GM18505 (cell line): ENCODE data around the gene CASZ1.

Source experiments
- ATAC-seq: cut with Tn5 transposase; IDR thresholded peaks from one replicate; pipeline ENCODE4 v1.9.1; 2021; ENCODE audit not compliant: unreplicated experiment
- POLR2A ChIP-seq: IDR thresholded peaks from 4 replicates; pipeline ENCODE4 v1.6.1; 2011; ENCODE audit warnings: borderline replicate concordance; ENCODE audit not compliant: insufficient read depth, insufficient read length; ENCODE audit errors: extremely low read depth

The CASZ1 gene

DNA sequence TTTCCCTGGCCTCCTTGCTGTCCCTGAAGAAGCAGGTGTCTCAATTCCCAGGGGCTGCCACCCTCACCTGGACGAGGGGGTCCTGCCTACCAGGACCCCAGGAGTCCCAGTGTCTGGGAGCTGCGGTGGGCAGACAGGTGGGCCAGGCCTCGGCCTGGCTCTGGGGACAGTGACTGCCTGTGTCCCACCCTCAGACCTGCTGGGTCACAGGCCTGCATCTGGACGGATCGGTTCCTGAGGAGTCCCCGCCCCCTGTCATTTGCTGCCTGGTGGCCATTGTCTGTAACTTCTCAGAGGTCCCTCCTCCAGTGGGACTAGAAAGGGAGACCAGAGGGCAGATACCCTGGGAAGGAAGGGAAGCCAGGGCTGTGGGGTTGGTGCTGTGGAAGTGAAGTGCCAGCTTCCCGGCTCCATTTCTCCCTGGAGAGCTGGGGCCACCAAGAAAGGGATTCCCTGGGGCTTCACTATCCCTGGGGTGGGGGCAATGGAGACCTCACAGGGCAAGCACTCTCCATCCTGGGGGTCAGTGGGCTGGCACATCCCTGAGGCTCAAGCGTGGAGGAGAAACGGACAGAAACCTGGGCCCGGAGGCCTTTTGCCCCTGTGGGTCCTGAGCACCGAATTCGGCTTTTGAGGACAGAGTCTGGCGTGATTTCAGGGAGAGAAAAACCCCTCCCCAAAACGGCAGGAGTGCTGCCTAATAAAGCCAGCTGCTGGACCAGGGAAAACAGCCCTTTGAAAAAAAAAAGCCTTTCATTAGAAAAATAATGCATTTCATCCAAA, 164.4 kb downstream of the CASZ1 start:
- ATAC-seq, result no peak
- TF ChIP-seq POLR2A, result no peak

DNA sequence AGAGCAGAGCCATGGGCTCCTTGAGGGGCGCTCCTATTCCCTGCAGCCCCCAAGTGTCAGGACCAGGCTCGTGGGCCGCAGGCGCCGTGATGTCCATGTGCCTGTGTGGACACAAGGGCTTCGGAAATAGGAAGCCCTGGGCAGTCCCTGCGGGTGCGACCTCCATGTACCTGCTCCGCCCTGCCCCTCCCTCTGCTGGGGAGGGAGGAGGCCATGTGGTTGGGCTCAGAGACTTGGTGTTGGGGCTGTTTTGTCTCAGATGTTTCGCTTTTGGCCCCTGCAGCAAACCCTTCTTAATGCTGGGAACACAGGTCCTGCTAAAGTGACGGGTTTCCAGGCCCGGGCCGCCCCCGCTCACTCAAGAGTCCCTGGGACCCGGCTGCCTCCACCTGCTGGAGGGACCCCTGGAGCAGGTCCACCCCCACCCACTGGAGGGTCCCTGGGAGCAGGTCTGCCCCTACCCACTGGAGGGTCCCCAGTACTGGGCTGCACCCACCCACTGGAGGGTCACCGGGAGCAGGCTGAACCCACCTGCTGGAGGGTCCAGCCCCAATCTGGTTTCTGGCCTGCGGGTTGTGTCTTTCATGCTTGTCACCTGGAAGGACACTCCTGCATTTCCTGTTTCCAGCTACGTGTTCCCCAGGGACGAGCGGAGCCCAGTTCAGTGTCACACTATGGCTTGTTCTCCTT, 165.2 kb downstream of the CASZ1 start:
- TF ChIP-seq POLR2A, result no peak
- ATAC-seq, result no peak

DNA sequence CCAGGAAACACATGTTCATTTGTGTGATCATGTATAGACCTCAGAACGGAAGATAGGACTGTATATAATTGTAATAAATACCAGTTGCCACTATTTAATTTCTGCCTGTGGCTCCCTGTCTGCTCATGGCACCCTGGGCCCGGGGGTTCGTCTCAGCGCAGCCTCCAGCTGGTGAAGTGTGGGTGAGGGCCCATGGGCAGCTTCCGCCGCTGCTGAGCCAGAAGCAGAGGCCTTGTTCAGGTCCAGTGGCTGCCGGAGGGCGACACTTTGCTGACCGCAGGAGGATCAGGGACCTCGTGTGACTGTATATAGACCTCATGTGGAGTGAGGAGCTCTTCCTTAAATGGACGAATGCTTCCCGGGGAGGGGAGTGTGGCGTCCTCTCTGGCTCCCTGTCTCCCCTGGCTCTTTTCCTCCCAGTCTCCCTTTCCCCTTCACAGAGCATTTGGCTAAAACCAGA, 165.8 kb downstream of the CASZ1 start:
- ATAC-seq, result no peak
- no peak for TF ChIP-seq POLR2A

DNA sequence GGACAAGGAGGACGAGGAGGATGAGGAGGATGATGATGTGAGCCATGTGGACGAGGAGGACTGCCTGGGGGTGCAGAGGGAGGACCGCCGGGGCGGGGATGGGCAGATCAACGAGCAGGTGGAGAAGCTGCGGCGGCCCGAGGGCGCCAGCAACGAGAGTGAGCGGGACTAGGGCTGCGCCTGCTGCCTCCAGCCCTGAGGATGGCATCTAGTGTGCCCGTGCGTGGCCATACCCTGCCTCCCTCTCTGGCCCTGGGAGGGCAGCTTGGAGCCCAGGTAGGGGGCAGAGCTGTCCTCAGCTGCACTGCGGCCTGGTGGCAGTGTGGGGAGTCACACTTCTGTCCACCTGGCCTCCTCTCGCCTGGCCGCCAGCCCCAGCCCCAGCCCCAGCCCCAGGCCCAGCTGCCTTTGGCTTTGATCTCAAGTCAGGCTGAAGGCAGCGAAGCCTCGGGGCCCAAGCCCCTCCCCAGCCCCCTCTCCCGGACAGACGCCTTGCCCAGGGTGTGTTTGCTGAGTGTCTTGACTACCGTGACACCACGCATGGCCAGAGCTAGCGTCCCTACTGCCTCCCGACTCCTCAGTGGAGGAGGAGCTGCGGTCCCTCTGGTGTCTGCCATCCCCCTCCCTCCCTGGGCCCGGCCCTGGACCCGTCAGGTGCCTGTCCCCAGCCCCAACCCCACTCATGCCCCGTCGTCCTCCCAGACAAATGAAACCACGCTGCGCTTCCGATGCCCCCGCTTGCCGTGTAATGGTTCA, 166.5 kb downstream of the CASZ1 start:
- no peak for ATAC-seq
- TF ChIP-seq POLR2A, result no peak

DNA sequence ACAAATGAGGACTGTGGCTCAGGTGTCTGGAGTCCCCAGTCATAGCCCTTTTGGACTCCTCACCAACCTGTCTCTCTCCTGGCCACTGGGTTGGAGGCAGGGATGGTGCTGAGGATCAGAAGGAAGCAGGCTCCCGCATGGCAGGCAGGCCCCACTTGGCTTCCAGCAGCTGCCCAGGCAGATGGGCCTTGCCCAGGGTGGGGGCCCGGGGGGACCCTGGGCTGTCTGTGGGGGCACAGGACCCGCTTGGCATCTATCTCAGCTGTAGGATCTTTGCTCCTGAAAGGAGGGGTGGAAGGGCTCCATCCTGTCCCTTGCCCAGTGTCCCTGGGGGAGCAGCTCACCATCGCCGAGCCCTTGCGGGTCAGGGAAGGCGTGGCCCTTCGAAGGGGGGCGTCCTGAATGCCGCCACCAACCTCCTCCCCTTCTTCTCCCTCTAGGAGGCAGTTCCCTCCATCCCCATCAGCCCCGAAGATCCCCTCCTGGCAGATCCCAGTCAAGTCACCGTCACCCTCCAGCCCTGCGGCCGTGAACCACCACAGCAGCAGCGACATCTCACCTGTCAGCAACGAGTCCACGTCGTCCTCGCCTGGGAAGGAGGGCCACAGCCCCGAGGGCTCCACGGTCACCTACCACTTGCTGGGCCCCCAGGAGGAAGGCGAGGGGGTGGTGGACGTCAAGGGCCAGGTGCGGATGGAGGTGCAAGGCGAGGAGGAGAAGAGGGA, 167.2 kb downstream of the CASZ1 start:
- TF ChIP-seq POLR2A, result no peak
- no peak for ATAC-seq

DNA sequence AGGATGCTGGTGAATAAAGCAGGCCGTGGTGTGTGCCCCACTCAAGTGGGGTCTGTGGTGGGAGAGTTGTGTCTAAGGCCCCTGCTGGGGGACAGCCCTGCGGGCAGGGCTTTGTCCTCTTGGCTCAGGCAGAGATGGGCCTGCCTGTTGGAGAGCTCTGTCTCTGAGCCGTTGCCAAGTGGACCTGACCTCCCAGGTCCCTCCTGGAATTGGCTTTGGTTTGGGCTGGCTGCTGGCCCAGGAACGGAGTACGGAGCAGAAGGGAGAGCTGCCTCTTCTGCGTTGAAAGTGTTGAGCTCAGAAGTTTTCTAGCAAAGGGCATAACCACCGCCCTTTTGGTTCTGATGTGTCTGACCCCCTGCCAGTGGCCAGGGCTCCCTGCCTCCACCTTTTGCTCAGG, 167.8 kb downstream of the CASZ1 start:
- TF ChIP-seq POLR2A, result no peak
- ATAC-seq, result no peak

DNA sequence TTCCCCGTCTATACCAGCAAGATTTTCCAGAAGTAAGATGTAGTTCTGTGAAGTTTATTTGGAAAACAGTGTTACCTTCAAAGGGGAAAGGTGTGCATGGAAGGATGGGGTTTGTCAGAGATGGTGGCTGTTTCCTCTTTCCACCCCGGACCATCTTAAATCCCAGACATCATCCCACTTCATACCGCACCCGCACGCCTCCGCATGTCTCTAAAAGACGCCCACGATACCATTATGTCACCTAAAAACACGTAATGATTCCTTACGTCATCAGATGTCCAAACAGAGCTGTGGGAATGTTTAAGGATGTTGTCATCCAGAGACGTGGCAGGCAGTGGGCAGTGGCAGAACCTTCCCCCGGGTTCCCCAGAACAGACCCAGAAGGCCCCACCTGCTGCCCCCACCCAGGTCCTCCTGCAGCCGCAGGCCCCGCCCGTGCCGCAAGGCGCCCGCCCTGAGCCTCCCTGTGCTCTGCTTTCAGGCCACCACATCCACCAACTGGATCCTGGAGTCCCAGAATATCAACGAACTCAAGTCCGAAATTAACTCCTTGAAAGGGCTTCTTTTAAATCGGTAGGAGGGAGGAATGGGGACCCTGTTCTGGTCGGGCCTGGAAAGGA, 169.5 kb downstream of the CASZ1 start:
- no peak for TF ChIP-seq POLR2A
- ATAC-seq, result no peak

DNA sequence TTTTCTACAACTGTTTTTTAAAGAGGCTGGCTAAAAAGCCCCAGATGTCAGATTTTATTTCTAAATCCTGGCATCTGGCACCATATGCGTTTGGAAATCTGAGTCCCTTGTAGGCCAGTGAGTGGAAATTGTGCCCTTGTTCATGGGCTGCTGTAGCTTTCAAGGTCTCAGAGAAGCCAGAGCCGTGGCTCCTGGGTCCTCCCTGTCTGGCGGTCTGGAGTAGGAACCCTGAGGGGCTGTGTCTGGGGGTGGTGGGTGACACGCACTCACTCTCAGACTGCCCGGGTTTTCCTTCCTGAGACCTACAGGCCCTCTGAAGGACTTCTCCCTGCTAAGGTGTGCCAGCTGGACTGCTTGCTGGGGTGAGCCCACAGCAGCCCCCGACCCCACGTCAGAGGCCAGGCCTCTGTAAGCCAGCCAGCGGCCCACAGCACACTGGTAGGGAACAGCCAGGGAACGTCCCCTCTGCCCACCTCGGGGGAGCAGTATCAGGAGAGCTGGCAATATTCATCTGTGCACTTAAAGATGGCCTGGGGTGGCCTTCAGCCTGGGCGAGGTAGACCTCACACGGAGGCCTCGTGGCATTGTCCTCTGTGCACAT, 170.2 kb downstream of the CASZ1 start:
- no peak for TF ChIP-seq POLR2A
- no peak for ATAC-seq

DNA sequence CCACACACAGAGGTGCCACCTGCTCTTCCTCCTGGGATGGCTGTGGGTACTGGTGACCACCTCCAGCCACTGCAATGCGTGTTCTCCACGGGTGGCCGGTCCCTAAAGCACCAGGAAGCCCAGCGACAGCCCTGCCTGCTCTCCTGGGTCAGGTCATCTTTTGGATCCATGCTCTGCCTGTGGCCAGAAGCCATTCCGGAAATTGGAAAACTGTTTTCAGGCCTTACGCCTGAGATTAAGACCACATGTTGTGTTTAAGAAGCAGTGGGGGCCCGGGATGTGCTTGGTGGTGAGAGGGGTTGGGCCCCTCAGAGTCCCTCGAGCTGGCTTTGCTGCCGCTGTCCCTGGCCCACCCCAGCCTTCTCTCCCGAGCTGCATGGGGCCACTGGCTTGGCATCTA, 170.9 kb downstream of the CASZ1 start:
- TF ChIP-seq POLR2A, result no peak
- ATAC-seq, result no peak

DNA sequence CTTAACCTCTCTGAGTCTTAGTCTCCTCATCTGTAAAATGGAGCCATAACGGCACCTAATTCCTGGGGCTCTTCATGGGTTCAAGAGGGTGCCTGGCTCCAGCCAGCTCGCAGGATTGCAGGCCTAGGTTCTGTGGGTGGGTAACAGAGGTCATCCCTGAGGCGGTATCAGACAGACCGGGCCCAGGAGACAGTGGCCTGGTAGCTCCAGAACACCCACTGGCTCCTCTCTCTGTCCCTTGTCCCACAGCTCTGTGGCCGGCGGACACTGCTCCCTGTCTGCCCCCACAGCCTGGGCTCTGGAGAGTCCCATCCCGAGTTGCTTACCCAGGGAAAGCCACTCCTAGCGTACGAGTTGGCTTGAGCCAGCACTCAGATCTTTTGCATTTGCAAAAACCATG, 171.4 kb downstream of the CASZ1 start:
- ATAC-seq, result no peak

DNA sequence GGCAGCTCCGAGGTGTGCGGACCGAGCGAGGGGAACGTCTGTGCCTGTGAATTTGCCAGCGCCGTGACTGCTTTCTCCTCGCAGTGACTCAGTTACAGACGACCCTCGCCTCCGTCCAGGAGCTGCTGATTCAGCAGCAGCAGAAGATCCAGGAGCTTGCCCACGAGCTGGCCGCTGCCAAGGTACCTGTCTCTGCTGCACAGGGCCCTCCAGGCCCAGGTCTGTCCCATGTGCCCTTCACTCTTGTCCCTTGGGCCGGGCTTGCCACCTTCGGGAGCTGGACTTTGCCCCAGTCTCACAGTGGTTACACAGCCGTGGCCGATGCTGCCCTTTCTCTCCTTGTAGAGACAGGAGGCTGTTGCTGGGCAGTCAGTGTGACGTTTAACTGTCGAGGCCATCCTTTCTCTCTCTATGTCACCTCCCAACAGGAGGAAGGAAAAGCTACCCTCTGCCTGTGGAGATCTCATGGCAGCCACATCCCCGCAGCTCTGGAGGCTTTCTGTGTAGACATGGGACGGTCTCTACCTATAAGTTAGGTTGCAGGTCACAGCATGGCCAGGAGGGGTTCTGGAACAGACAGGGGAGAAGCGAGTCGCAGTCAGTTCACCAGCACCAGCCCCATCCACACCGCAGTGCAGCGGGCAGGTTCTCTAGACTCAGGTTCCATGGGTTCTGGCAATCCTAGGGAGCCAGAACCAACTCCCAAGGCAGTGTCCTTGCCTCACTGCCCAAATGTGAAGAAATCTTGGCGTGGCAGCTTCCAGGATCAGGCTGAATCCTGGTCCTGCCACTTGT, 172.0 kb downstream of the CASZ1 start:
- no peak for ATAC-seq
- no peak for TF ChIP-seq POLR2A

More for the DNA sequence above, 171.4 kb downstream of the CASZ1 start:
- no peak for TF ChIP-seq POLR2A
